IPS-NIHi7 (cell line): ENCODE results near the gene TNFAIP2.

ENCODE experiments used
- DNase-seq: peaks from one replicate; pipeline ENCODE4 v3.0.0; 2012; ENCODE audit warnings: mixed read lengths; ENCODE audit errors: extremely low spot score

The TNFAIP2 gene, protein sequence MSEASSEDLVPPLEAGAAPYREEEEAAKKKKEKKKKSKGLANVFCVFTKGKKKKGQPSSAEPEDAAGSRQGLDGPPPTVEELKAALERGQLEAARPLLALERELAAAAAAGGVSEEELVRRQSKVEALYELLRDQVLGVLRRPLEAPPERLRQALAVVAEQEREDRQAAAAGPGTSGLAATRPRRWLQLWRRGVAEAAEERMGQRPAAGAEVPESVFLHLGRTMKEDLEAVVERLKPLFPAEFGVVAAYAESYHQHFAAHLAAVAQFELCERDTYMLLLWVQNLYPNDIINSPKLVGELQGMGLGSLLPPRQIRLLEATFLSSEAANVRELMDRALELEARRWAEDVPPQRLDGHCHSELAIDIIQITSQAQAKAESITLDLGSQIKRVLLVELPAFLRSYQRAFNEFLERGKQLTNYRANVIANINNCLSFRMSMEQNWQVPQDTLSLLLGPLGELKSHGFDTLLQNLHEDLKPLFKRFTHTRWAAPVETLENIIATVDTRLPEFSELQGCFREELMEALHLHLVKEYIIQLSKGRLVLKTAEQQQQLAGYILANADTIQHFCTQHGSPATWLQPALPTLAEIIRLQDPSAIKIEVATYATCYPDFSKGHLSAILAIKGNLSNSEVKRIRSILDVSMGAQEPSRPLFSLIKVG

DNA sequence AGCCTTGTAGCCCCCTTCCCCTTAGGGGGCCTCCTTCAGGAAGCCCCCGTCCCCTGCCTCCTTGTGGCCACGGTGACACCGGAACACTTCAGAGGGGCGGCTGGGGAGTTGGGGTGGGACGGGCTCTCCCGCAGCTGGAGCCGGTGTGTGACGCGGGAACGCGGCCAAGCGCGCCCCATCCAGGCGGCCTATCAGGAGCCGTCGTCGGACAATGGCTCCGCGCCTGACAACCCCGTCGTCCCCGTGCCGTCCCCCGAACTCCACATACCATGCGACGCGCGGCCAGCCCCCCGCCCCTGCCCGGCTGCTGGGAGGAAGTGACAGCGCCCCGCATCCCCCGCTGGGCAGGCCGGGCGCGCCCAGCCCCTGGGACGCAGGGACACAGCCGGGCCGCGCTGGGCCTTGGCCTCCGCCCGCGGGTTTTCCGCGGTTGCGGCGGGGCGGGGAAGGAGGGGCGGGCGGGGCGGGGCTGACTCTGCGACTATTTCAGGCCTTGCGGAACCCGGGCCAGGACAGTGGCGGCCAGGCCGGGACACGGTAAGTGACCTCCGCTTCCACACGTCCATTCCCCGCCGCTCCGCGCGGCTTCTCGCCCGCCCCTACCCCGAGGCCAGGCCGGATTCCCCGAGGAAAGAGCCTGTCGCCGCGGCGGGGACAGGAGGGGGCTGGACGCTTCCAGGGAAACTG is at the start of gene TNFAIP2:
Gene TNFAIP2 (plus strand): TSS at position 515 of the 687 bp plus-strand sequence. CDS start 2,997 bp downstream, outside the sequence.
- no peak for DNase-seq

DNA sequence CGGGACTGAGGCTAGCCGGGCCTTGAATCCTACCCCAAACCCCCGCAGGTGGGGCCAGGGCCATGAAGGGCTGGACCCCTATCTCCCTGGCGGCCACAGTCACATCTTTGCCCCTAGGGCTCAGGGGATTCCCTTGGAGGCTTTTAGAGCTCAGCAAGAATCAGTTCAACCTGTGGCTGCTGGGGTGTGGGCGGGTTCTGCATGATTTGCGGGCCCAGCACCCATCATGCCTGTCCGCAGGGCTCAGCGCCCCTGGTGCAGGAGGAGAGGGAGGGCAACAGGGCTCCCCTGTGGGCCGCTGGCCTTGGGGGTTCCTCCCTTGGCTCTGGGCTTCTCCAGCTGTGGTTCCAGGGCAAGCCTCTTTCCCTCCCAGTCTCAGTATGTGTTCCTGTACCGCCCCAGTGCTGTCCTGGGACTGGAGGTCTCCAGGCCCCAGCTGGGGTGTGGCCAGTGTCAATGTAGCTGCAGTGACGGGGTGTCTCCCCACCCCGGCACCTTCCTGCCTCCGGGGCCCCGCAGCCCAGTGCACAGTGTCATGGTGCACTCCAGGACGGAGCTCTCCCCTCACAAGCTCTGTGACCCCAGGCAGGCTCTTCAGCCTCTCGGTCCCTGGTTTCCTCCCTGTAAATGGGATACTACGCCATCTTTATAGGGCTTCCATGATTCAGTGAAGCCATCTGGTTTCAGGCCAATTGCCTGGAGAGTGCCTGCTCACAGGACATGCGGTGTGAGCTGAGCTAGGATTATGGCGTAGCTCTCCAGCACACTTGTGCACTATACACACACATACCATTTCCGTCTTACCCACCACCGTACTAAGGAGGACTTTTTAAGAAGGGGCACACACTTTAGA is 49.2 kb upstream of the TNFAIP2 start:
- DNase-seq: no peak

DNA sequence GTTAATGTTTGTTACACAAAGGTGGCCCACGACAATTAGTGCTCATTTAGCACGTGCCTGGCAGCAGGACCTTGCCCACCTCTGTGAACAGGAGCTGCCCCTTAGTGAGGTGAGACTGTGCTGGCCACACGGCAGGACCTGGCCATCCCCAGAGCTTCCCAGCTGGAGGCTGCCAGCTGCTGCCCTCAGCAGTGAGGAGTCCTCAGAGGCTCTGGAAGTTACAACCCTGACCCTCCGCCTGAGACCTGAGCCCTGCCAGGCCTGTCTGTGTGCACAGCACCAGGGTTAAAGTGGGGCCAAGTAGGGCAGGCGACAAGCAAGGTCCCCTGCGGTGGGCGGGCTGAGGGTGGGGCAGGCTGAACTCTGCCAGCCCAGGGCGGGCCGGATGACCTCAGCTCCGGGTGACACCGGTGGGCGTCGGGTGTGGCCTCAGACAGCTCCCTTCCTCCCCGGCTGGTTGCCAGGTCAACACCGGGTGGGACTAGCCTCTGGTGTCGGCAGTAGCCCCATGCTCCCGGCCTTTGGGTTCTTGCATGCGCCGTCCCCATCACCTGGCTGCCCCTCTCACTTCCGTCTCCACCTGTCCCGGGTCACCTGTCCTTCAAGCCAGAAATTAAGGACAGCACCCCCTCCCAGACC is 48.4 kb upstream of the TNFAIP2 start:
- peak; percentile 36 for DNase-seq

DNA sequence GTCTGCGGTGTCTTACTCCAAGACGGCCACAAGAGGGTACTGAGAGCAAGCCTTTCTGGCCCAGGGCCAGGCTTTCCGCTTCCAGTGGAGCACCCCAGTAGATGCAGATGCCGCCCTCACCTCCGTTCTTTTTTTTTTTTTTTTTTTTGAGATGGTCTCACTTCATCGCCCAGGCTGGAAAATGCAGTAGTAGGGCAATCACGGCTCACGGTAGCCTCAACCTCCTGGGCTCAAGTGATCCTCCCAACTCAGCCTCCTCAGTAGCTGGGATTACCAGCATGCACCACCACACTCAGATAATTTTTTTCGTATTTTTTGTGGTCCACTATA is 44.9 kb upstream of the TNFAIP2 start:
- DNase-seq: peak; percentile 90

DNA sequence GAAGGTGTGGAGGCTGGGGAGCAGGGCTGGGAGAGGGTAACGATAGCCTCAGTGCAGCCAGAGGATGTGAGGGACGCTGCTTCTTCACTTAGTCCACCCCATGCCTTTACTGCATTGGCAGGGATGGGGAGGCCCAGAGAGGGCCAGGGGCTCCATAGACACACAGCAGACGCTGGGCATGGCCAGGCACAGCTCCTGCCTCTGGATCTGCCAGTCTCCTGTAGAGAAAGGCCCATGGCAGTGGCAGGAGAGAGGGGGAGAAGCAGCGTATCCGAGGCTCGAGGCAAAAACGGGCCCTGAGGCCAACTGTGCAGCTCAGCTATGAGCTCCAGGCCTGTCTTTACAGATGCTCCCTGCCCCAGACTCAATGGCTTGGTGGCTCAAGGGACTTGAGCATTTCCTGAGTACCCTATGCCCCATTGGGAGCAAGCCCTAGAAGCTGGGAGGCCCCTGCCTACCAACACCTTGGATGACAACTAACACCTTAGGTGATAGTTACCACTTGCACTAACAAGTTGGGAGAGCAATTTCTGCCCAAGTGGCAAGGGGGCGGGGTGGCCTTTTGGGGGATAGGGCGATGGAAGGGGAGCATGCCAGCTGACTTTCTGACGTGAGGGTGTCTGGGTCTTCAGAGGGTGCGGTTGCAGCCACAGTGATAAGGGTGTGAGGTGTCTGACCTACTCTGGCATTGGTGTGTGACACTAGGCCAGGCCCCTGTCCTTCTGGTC is 44.2 kb upstream of the TNFAIP2 start:
- no peak for DNase-seq

DNA sequence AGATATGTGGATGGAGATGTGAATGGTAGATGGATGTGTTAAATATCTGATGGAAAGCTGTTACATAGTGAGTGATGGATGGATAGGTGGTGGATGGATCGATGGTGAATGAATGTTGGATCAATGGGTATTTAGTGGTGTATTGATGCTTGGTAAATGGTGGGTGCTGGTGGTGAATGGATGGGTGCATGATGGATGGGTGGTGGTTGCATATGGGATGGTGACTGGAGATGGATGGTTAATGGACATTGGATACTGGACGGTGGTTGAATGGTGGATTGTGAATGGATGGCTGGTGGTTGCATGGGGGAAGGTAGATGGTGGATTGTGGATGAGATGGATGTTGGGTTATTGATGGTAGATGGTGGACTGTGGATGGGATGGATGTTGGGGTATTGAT is 41.3 kb upstream of the TNFAIP2 start:
- DNase-seq: no peak

DNA sequence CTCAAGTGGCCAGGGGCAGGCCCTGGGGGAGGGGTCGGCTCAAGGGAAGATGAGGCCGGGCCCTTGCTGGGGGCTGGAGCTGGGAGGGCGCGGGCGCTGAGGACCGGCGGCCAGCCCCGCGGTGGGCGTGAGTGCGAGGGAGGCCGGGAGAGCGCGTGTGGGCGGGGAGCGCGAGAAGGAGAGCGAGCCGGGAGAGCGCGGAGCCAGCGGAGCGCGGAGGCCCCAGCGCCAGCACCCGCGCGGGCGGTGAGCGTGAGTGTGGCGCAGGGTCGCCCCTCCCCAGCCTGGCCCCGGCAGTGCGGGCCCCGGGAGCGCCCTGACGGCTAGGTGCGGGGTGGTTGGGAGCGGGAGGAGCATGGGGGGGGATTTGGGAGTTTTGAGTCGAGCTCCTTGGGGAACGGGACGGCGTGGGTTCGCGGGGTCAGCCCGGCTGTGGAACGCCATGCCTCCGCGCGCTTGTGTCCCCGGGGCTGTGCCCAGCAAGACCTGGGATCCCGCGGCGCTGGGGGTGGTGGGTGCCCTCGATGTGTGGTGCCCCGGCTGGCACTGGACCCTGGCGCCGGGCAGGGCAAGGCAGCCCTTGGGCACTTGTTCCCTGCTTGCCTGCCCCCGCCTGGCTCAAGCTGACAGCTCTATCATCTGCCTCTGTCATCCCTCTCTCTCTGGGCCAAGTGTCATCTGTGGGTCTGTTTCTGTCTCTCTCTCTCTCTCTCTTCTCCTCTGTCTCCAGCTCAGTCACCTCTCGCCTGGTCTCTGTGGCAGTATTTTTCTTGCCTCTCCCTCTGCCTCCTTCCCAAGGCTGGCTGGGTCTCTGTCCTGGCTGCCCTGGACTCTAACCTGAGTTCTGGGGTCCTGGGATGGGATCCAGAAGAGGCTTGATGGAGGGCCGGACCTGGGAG is 39.0 kb upstream of the TNFAIP2 start, which contains the start of gene LBHD2:
Gene LBHD2 (plus strand): TSS at position 190 of the 899 bp plus-strand sequence. CDS start 1,803 bp downstream, outside the sequence.
- DNase-seq: no peak

DNA sequence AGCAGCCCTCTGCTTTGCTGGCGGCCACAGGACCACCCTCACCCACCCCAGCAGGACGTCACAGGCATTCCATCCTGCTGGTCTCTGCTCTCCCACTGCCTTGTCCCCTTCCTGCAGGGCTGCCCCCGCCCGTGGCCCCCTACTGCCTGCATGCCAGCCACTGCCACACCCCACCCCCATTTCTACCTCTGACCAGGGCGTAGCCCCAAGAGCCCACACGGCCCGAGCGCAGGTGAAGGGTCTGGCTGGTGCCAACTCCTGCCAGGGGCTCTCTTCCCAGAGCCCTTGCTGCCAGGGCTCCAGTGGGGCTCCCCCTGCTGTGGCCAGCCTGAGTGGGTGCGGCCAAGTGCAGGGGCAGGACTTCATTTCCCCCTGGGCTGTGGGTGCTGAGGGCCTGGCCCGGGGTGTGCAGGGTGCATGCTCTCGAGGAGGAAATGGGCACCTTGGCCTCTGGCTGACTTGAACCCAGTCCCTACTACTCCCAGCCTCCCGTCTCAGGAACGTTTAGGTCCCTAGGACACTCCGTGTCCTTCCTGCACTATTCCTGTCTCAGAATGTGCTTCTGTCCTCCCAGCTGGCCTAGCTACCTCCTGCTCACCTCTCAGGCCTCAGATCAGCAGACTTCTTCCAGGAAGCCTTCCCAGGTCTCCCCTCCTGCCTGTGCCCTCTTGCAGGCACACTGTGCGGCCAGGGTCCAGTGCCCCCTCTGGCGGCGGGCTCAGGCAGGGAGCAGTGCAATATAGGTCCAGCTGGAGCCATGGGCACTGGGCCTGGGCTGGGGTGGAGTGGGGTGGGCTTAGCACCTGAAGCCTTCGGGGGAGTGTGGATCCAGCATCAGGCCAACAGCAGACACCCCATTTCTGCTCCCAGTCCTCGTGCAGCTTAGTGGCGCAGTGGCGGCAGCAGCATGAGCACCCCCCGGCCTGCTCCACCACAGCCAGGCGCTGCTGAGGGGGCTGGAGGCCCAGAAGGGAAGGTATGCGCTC is 37.9 kb upstream of the TNFAIP2 start:
- peak; percentile 63 for DNase-seq

DNA sequence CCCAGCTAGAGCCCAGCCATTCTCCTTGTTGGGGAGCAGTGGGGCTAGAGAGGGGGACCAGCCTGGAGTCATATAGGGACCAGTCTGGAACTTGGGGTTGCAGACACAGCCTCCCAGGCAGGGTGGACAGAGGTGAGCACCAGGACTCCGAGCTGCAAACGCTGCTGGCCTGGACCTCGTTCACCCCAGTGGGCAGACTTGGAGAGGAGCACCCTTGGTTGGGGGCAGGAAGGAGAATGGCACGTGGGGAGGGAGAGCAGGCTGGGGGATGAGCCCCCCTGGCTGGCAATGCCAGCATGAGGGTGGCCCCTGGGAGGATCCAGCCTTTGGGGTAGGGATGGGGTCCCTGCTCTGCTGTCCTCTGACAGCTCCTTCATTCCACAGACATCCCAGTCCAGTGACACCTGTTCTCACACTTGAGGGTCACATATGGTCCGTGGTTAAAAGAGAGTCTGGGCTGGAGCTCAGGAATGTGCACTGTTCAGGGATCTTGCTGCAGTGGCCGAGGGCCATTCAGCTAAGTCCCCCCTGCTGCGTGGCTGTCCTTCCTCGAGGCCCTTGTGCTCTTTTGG is 36.4 kb upstream of the TNFAIP2 start:
- DNase-seq: no peak

DNA sequence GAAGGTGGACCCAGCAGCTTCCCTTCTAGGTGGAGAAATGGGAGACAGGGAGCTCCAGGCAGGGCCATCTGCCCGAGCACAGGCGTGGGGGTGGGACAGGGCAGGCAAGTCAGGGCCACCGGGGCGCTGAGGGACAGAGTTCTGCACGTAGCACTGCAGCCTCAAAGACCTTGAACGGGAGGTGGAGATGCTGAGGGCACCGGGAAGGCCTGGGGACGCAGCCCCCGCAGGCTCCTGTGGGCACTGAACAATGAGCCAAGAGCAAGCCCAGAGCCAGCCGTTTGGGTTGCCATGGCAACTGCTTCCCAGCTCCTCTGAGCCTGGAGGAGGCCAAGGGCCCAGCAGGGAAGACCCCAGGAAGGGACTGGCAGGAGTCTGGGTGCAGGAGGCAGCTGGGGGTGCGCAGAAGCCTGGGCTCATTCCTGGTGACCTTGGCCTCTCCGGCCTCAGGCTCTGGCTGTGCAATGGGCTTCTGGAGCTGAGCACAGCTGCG is 35.9 kb upstream of the TNFAIP2 start:
- DNase-seq: no peak

DNA sequence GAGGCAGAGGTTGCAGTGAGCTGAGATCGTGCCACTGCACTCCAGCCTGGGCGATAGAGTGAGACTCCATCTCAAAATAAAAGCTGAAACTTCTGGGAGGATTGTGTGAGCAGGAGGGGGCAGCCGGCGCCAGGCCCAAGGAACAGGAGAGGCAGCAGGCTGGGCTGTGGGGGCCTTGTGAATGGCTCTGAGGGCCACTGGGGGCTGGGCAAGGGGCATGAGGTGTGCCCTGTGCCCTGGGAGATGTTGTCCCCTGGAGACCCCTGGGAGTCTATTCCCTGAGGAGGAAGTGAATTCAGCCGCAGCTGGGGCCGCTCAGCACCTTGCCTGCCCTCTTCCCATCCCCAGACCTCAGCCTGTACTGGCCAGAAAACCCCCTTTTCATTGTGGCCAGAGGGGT is 34.3 kb upstream of the TNFAIP2 start:
- DNase-seq: no peak

DNA sequence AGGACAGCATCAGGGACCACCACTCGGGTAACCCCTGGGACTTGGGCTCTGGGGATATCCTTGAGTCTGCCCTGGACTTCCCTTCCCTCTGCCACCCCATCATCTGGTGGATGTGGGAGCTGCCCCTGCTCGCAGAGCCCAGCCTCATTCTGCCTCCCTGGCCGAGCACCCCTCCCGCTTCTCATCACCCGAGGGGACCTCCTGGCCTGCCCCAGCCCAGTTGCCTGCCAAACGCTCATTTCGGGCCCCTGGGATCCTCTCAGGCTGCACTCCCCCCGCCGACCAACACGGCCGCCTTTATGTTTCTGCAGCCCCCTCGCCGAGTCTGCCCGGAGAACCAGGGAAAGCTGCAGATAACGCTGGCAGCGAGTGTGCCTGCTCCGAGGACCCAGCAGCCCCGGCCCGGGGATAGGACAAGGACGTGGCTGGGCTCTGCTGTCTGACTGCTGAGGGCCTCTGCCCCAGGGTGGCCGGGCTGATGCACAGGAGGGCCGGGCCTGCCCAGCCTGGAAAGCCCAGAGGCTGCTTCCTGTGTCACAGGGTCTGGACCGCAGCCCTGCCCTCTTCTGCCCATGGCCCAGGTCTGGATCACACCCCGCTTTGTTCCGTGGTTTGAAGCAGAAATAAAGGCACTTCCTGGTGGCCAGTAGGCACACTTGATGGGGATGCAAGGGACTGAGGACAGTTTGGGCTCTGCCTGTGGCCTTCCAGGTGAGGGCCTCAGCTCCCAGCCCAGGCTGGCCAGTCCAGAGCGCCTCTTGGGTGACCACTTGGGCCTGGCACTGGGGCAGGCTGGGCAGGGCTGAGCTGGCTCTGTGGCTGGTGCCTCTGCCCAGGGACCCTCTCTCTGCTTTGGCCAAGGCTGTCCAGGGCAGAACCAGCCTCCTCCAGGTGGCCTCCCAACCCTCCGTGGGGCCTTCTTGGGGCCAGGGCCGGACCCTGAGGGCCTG is 33.6 kb upstream of the TNFAIP2 start:
- no peak for DNase-seq

DNA sequence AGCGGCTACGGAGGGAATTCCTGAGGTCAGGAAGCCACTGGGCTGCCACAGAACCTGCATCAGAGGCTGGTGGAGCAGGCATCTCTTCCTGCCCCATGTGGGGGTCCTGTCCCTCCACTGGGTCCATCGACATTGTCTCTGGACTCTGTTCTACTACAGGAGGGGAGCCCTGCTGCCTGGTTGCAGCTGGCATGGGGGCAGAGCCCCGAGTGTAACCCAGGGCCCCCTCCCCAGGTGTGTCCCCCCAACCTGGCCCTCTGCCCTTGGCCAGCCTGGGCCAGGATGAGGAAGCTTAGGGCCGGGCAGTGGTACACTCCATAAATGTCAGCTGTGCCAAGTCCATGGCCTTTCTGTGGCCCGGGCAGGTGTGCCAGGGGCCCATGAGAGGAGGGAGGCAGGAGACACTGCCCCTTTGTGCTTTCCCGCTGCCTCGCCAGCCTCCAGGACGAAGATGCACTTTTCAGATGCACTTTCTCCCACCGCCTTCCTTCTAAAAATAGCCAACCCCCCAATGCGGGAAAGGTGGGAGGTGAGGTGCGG is 32.7 kb upstream of the TNFAIP2 start:
- no peak for DNase-seq

DNA sequence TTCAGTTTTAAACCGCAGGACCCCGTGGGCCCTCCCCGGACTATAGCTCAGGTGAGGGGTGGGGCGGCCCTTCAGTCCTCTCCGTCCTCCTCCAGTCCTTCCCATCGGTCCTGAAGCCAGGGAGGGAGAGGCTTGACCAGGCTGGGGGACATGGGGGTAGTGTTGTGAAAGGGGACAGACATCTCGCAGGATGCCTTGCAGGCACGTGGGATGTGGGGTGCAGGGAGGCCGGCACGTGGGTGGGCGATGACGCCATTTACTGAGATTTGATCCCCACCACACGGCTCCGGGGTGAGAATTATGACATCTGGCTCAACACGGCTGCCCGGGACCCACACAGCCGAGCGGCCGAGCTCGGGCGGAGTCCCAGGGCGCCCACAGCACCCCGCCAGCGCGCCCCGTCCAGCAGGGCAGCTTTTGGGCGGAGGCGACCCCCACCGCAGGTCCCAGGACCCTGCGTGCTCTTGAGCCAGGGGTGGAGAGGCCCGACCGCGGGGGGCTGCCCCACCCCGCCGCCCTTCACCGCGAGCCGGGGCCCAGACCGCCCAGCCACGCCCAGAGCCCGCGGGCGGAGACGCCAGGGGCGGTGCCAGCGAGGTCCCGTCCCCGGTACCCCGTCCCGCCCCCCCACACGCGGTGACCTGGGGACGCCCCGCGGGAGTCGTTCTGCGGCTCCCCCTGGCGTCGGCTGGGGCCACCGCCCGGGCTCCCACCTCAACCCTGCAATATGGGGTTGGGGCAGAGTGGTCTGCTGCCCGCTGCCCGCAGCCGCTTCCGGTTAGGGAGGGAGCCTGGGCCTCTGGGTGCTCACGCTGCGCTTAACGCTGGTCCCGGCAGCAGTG is 32.0 kb upstream of the TNFAIP2 start:
- DNase-seq: peak; percentile 78

DNA sequence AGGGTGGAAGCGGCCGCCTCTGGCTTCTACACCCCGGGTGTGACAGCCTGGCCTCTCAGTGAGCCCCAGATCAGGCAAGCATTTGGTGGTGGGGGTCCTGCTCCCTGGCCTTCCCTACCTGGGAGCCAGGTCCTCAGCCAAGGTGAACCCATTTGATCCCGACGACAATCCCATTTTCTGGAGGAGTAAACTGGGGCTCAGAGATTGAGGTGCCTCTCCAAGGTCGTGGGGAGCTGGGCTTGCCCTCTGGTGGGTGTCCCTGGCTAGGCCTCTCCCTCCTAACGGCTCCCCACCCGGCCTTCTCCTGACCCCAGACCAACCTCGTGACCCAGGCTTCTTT is 31.4 kb upstream of the TNFAIP2 start:
- no peak for DNase-seq
